SK-N-SH (cell line): Measurements from ENCODE around the gene CASP1. TPM values are rescaled to one million over a fixed set of nuclear protein-coding genes. Genes with fewer than 3 reads are reported as not detected.

Experiments used
- CTCF ChIA-PET: fragments of 300-600, 350-600 bp; formaldehyde crosslinking; extraction: SDS; loops from one replicate; lab custom pipeline; 2021; lab: Yijun Ruan, JAX
- POLR2A ChIA-PET: fragments of 350-600 bp; sonication (Branson Sonifier 250); formaldehyde crosslinking; extraction: SDS; loops from one replicate; lab custom pipeline; 2020; ENCODE audit warnings: antibody characterized with exemption, inconsistent platforms; lab: Yijun Ruan, JAX
- DNase-seq: peaks from one replicate; pipeline ENCODE4 v3.0.0; 2012
- H2AFZ ChIP-seq: fragments of 200-600 bp; sonication (generic); 2 replicates; pipeline ENCODE4 v1.8.1; 2016; ENCODE audit warnings: antibody characterized with exemption, mild to moderate bottlenecking, low read depth
- H3F3A ChIP-seq: fragments of 200-600 bp; sonication (generic); replicated peaks from 2 replicates; pipeline ENCODE3; 2016; ENCODE audit warnings: antibody characterized with exemption, mild to moderate bottlenecking; ENCODE audit not compliant: insufficient read depth
- H3K27ac ChIP-seq, 2 experiments: fragments of 200-500 bp in 1 of 2; fragments of 200-600 bp in 1 of 2; sonication (Bioruptor generic) in 1 of 2; sonication (generic), shearing (Covaris generic) in 1 of 2; 2 replicates each; pipeline versions ENCODE4 v1.5.1 to v1.6.1; 2014 to 2016; ENCODE audit warnings: low read depth in 2 of 2, inconsistent platforms in 1 of 2, low read length in 1 of 2, mild to moderate bottlenecking in 1 of 2, mixed read lengths in 1 of 2
- H3K27me3 ChIP-seq: fragments of 200-600 bp; sonication (generic), shearing (Covaris generic); 2 replicates; pipeline ENCODE4 v1.6.1; 2016; ENCODE audit warnings: mixed run types; ENCODE audit not compliant: insufficient read depth
- H3K36me3 ChIP-seq, 2 experiments: fragments of 200-500 bp in 1 of 2; fragments of 200-600 bp in 1 of 2; sonication (Bioruptor generic) in 1 of 2; sonication (generic) in 1 of 2; replicated peaks in 1 of 2; 2 replicates each; pipeline versions ENCODE3 to v1.5.1; 2014 to 2016; ENCODE audit warnings: low read length in 1 of 2, mild to moderate bottlenecking in 1 of 2; ENCODE audit not compliant: insufficient read depth in 2 of 2, control insufficient read depth in 1 of 2
- H3K4me1 ChIP-seq, 2 experiments: fragments of 200-500 bp in 1 of 2; fragments of 200-600 bp in 1 of 2; sonication (Bioruptor generic) in 1 of 2; sonication (generic), shearing (Covaris generic) in 1 of 2; 2 replicates each; pipeline versions ENCODE4 v1.5.1 to v1.6.1; 2014 to 2016; ENCODE audit warnings: low read depth in 1 of 2, low read length in 1 of 2, mixed run types in 1 of 2; ENCODE audit not compliant: insufficient read depth in 2 of 2, control insufficient read depth in 1 of 2
- H3K4me2 ChIP-seq: fragments of 200-600 bp; sonication (generic), shearing (Covaris generic); 2 replicates; pipeline ENCODE4 v1.6.1; 2017; ENCODE audit warnings: mixed run types
- H3K4me3 ChIP-seq, 2 experiments: fragments of 200-500 bp in 1 of 2; fragments of 200-600 bp in 1 of 2; sonication (Bioruptor generic) in 1 of 2; sonication (generic), shearing (Covaris generic) in 1 of 2; 2 replicates each; pipeline versions ENCODE4 v1.5.1 to v1.8.1; 2014 to 2016; ENCODE audit warnings: low read depth in 2 of 2, inconsistent platforms in 1 of 2, low read length in 1 of 2, mild to moderate bottlenecking in 1 of 2, mixed read lengths in 1 of 2, moderate library complexity in 1 of 2
- H3K79me2 ChIP-seq: fragments of 200-600 bp; sonication (generic); 2 replicates; pipeline ENCODE4 v1.8.1; 2017; ENCODE audit warnings: mild to moderate bottlenecking; ENCODE audit not compliant: insufficient read depth
- H3K9ac ChIP-seq: fragments of 200-600 bp; sonication (generic); 2 replicates; pipeline ENCODE4 v1.6.1; 2017; ENCODE audit warnings: mixed run types
- H3K9me2 ChIP-seq: fragments of 200-600 bp; sonication (generic); 2 replicates; pipeline ENCODE4 v1.6.1; 2017; ENCODE audit warnings: mixed run types
- H3K9me3 ChIP-seq: fragments of 200-600 bp; sonication (generic); 2 replicates; pipeline ENCODE4 v1.6.1; 2017; ENCODE audit warnings: mixed run types, mild to moderate bottlenecking, moderate library complexity
- H4K20me1 ChIP-seq: fragments of 200-600 bp; sonication (generic); 2 replicates; pipeline ENCODE4 v1.6.1; 2017; ENCODE audit warnings: mild to moderate bottlenecking, mixed run types; ENCODE audit not compliant: insufficient read depth
- CHD2 ChIP-seq: fragments of 150-350 bp; IDR thresholded peaks from 2 replicates; pipeline ENCODE4 v1.6.1; 2018; ENCODE audit warnings: low read length; ENCODE audit not compliant: partially characterized antibody
- EP300 ChIP-seq, 2 experiments: IDR thresholded peaks; 2 replicates each; pipeline versions ENCODE4 v1.4.0 to v1.6.1; 2012; ENCODE audit warnings: borderline replicate concordance in 1 of 2, low read depth in 1 of 2, low read length in 1 of 2
- EZH2phosphoT487 ChIP-seq: fragments of 200-600 bp; sonication (generic); IDR thresholded peaks from 2 replicates; pipeline ENCODE4 v1.6.1; 2017; ENCODE audit warnings: low read depth, mixed run types, mild to moderate bottlenecking, antibody characterized with exemption, moderate library complexity, borderline replicate concordance
- FOSL2 ChIP-seq: IDR thresholded peaks from 2 replicates; pipeline ENCODE4 v1.4.0; 2012; ENCODE audit warnings: low read depth, mild to moderate bottlenecking, moderate library complexity, borderline replicate concordance
- FOXJ3 ChIP-seq: sonication (generic); formaldehyde crosslinking; IDR thresholded peaks from 2 replicates; pipeline ENCODE4 v1.5.1; 2020; ENCODE audit warnings: mild to moderate bottlenecking, missing genetic modification reagents
- FOXM1 ChIP-seq: IDR thresholded peaks from 2 replicates; pipeline ENCODE4 v1.4.0; 2012; ENCODE audit warnings: low read depth, mild to moderate bottlenecking
- GABPA ChIP-seq: IDR thresholded peaks from 2 replicates; pipeline ENCODE4 v1.4.0; 2012; ENCODE audit warnings: low read depth, mild to moderate bottlenecking
- GATA2 ChIP-seq: sonication (generic); formaldehyde crosslinking; IDR thresholded peaks from 2 replicates; pipeline ENCODE4 v1.5.0; 2020; ENCODE audit warnings: mild to moderate bottlenecking, missing genetic modification reagents
- NRF1 ChIP-seq: IDR thresholded peaks from 2 replicates; pipeline ENCODE4 v1.6.1; 2012; ENCODE audit warnings: low read depth, mild to moderate bottlenecking, low read length
- POLR2AphosphoS5 ChIP-seq: IDR thresholded peaks from 2 replicates; pipeline ENCODE4 v1.6.1; 2012; ENCODE audit warnings: low read depth, low read length
- RAD21 ChIP-seq: IDR thresholded peaks from 2 replicates; pipeline ENCODE4 v1.6.1; 2012; ENCODE audit warnings: mild to moderate bottlenecking, low read length
- RCOR1 ChIP-seq: fragments of 150-350 bp; IDR thresholded peaks from 2 replicates; pipeline ENCODE4 v1.6.1; 2017; ENCODE audit warnings: antibody characterized with exemption, low read length
- RXRA ChIP-seq: IDR thresholded peaks from 2 replicates; pipeline ENCODE4 v1.4.0; 2012; ENCODE audit warnings: low read depth, mild to moderate bottlenecking, borderline replicate concordance
- SIN3A ChIP-seq: IDR thresholded peaks from 2 replicates; pipeline ENCODE4 v1.6.1; 2012; ENCODE audit warnings: low read depth, mild to moderate bottlenecking, low read length, moderate library complexity, borderline replicate concordance
- SMC3 ChIP-seq: IDR thresholded peaks from 2 replicates; pipeline ENCODE4 v1.6.1; 2012; ENCODE audit warnings: low read depth, low read length, improper control_type of control experiment
- TCF12 ChIP-seq: IDR thresholded peaks from 2 replicates; pipeline ENCODE4 v1.4.0; 2012
- TEAD4 ChIP-seq: IDR thresholded peaks from 2 replicates; pipeline ENCODE4 v1.4.0; 2012; ENCODE audit warnings: mild to moderate bottlenecking, borderline replicate concordance; ENCODE audit not compliant: insufficient read depth
- YY1 ChIP-seq: IDR thresholded peaks from 2 replicates; pipeline ENCODE4 v1.4.0; 2012; ENCODE audit warnings: low read depth, mild to moderate bottlenecking
- WGBS: methylation state at CpG from one replicate; pipeline ENCODE4 v1.1.6; 2017; ENCODE audit warnings: low lambda C conversion rate; 5-methylcytosine and 5-hydroxymethylcytosine counted together
- polyA plus RNA-seq, 3 experiments: library from polyadenylated mRNA; depleted of rRNA; stranded (reverse); fragments of >200 nt; gene quantifications; 2 replicates each; pipeline ENCODE4 v1.2.3, GENCODE V29; 2012
- TF ChIP-seq, protein P1 (sequence below): fragments of 150-350 bp; IDR thresholded peaks from 2 replicates; pipeline ENCODE4 v1.6.1; 2016; ENCODE audit warnings: mild to moderate bottlenecking, low read depth, low read length
- TF ChIP-seq, protein P2 (sequence below): fragments of 200-600 bp; sonication (generic); IDR thresholded peaks from 2 replicates; pipeline ENCODE4 v1.6.1; 2017; ENCODE audit warnings: antibody characterized with exemption, mild to moderate bottlenecking, moderate library complexity

Gene CASP1
- polyA plus RNA-seq, 1 of the 3 experiments (the other 2 are of a cell fraction): not detected

DNA sequence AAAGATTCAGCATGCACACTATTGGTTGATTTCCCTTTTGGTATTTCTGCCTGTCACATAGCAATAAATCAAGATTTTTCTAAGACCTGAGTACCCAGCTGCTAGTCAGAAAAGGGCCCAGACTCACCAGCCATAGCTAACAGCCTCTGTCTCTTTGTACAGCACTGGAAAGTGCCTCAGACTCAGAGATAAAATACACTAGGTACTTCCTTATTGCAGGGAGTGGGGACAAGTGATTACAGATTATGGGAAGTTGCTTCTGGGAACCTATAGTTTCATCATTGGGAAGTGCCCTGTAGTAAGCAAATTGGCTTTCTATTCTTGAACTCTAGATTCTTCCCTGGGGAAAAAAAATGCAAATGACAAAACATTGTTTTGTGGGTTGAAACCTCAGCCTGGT is 11.9 kb downstream of the CASP1 start, which contains the start of gene CASP5:
Gene CASP5, minus strand, starts transcription at position 166 of the 400 bp plus-strand sequence. Its CDS starts 32 bp downstream, at position 134.
- Histone ChIP-seq H3K79me2 (no peaks in the 10 kb centered on the region), H3K36me3 (no peaks in the 10 kb centered on the region), H3K4me3 (no peak within 1 kb of the TSS), H3F3A (no peaks in the 10 kb centered on the region), H3K4me1 (no peaks in the 10 kb centered on the region), H3K27me3 (no peaks in the 10 kb centered on the region), H2AFZ (no peak within 1 kb of the TSS), H3K4me2 (no peak within 1 kb of the TSS), H3K9ac (no peak within 1 kb of the TSS), H3K9me2 (no peaks in the 10 kb centered on the region), H3K9me3 (no peaks in the 10 kb centered on the region), H4K20me1 (no peaks in the 10 kb centered on the region), H3K27ac (no peak within 1 kb of the TSS)
- ChIA-PET POLR2A (no interaction called here), CTCF (no interaction called here)
- DNase-seq: no peak
- TF ChIP-seq FOXM1 (no peak), EP300 (IDR thresholded peaks at IDR 0.05; ENCODE audit: borderline replicate concordance in 1 of 2, low read depth in 1 of 2, low read length in 1 of 2) (no peak), TEAD4 (no peak), GABPA (no peak), NRF1 (no peak), RXRA (no peak)
- TF ChIP-seq, protein P1, sequence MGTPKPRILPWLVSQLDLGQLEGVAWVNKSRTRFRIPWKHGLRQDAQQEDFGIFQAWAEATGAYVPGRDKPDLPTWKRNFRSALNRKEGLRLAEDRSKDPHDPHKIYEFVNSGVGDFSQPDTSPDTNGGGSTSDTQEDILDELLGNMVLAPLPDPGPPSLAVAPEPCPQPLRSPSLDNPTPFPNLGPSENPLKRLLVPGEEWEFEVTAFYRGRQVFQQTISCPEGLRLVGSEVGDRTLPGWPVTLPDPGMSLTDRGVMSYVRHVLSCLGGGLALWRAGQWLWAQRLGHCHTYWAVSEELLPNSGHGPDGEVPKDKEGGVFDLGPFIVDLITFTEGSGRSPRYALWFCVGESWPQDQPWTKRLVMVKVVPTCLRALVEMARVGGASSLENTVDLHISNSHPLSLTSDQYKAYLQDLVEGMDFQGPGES: no peak

DNA sequence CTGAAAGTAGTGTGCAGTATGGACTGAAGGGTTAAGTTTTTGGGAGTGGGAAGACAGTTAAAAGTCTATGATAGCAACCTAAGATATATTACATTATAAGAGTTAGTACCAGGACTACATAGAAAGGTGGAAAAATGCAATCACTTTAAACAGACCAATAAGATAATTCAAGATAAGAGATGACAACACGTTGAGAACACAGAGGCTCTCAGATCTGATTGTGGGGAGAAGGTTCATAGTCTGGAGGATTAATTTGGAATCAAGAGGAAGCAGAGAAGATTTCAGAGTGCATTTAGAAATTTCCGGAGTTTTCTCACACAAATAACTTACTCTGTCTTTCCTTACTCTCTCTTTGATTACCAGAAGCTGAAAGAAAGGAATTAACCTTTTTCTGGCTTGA is 12.4 kb downstream of the CASP1 start:
- H4K20me1 ChIP-seq: no peaks in the 10 kb centered on the region
- 9% methylated on average over 2 of the region's 2 CpGs for WGBS
- no peak for DNase-seq
- H3K27me3 ChIP-seq: no peaks in the 10 kb centered on the region
- H2AFZ ChIP-seq: no peak overlapping the region
- H3K4me3 ChIP-seq: no peak overlapping the region
- CTCF ChIA-PET: interaction anchor here (0.6 kb wide), 1 partner anchor 569 kb away, joined by 3 read pairs; no protein-coding TSS in a partner anchor
- no peak overlapping the region for H3K9ac ChIP-seq
- TF ChIP-seq RXRA (no peak), FOXJ3 (CRISPR knock-in tag) (no peak), YY1 (no peak), NRF1 (no peak), FOSL2 (no peak), FOXM1 (no peak), RAD21 (no peak), RCOR1 (no peak), CHD2 (no peak), GABPA (no peak), EZH2phosphoT487 (no peak), GATA2 (CRISPR knock-in tag) (no peak), EP300 (IDR thresholded peaks at IDR 0.05; ENCODE audit: borderline replicate concordance in 1 of 2, low read depth in 1 of 2, low read length in 1 of 2) (no peak), SIN3A (no peak), TCF12 (no peak), SMC3 (no peak), POLR2AphosphoS5 (no peak)
- TF ChIP-seq, protein P2, sequence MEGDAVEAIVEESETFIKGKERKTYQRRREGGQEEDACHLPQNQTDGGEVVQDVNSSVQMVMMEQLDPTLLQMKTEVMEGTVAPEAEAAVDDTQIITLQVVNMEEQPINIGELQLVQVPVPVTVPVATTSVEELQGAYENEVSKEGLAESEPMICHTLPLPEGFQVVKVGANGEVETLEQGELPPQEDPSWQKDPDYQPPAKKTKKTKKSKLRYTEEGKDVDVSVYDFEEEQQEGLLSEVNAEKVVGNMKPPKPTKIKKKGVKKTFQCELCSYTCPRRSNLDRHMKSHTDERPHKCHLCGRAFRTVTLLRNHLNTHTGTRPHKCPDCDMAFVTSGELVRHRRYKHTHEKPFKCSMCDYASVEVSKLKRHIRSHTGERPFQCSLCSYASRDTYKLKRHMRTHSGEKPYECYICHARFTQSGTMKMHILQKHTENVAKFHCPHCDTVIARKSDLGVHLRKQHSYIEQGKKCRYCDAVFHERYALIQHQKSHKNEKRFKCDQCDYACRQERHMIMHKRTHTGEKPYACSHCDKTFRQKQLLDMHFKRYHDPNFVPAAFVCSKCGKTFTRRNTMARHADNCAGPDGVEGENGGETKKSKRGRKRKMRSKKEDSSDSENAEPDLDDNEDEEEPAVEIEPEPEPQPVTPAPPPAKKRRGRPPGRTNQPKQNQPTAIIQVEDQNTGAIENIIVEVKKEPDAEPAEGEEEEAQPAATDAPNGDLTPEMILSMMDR: no peak
- H3K4me1 ChIP-seq: no peaks in the 10 kb centered on the region
- H3K79me2 ChIP-seq: no peaks in the 10 kb centered on the region
- no peaks in the 10 kb centered on the region for H3K36me3 ChIP-seq
- H3K9me3 ChIP-seq: no peaks in the 10 kb centered on the region
- H3K9me2 ChIP-seq: no peaks in the 10 kb centered on the region
- H3K4me2 ChIP-seq: no peak overlapping the region
- H3F3A ChIP-seq: no peaks in the 10 kb centered on the region
- POLR2A ChIA-PET: no interaction called here
- H3K27ac ChIP-seq: no peak overlapping the region
